Measurements from ENCODE around the gene GALNT16.

DNA sequence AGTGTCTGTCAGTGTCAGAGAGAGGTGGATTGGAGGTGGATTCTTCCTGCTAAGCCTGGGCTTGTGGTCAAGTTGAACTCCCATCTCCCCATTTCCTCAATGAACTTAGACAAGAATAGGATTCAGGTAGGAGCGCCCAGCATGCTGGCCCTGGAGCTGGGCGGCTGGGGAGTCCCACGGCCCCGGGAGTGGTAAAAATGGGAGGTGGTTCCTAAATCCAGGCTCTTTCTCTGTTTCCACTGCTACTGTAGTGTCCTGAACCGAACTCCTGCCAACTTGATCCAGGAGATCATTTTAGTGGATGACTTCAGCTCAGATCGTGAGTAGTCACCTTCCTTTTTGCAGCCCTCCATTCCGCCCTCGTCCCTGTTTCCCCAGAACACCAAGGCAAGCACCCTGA lies 65.1 kb downstream of the GALNT16 start:
- TF ChIP-seq, protein P1, sequence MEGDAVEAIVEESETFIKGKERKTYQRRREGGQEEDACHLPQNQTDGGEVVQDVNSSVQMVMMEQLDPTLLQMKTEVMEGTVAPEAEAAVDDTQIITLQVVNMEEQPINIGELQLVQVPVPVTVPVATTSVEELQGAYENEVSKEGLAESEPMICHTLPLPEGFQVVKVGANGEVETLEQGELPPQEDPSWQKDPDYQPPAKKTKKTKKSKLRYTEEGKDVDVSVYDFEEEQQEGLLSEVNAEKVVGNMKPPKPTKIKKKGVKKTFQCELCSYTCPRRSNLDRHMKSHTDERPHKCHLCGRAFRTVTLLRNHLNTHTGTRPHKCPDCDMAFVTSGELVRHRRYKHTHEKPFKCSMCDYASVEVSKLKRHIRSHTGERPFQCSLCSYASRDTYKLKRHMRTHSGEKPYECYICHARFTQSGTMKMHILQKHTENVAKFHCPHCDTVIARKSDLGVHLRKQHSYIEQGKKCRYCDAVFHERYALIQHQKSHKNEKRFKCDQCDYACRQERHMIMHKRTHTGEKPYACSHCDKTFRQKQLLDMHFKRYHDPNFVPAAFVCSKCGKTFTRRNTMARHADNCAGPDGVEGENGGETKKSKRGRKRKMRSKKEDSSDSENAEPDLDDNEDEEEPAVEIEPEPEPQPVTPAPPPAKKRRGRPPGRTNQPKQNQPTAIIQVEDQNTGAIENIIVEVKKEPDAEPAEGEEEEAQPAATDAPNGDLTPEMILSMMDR (IDR thresholded peaks at IDR 0.05; ENCODE audit: insufficient read depth, low read depth, low read length), result no peak
- no peak for TF ChIP-seq EZH2 (IDR thresholded peaks at IDR 0.05; ENCODE audit: insufficient read depth, low read length)

Measured in astrocyte (in vitro differentiated cells and primary cell).